Right atrium auricular region (tissue), 2 donors: Measurements from ENCODE around the gene GGA2. TPM values are rescaled to one million over a fixed set of nuclear protein-coding genes. Genes with fewer than 3 reads are reported as not detected.

Experiments
- DNase-seq: peaks from one replicate; pipeline ENCODE4 v3.0.0-alpha.2; 2019; ENCODE audit warnings: low spot score
- H3K27ac ChIP-seq, 2 donors: fragments of 200-600 bp; sonication (generic); 1 replicate in 1 of 2; 2 replicates in 1 of 2; pipeline ENCODE4 v1.5.1; 2016 to 2019
- H3K27me3 ChIP-seq, 2 donors: fragments of 200-600 bp; sonication (generic); one replicate each; pipeline versions ENCODE4 v1.5.1 to v1.6.0; 2017 to 2019
- H3K36me3 ChIP-seq: fragments of 200-600 bp; sonication (generic); one replicate; pipeline ENCODE4 v1.5.1; 2016
- H3K4me1 ChIP-seq, 2 donors: fragments of 200-600 bp; sonication (generic); one replicate each; pipeline versions ENCODE4 v1.5.1 to v1.6.0; 2017 to 2019
- H3K4me3 ChIP-seq, 2 donors: fragments of 200-600 bp; sonication (generic); 1 replicate in 1 of 2; 2 replicates in 1 of 2; pipeline ENCODE4 v1.5.1; 2017 to 2019; ENCODE audit warnings: mild to moderate bottlenecking in 1 of 2, moderate library complexity in 1 of 2
- H3K9me3 ChIP-seq, 2 donors: fragments of 200-600 bp; sonication (generic); one replicate each; pipeline ENCODE4 v1.5.1; 2019
- CTCF ChIP-seq, 2 donors: fragments of 200-600 bp; sonication (generic); IDR thresholded peaks; one replicate each; pipeline ENCODE4 v1.5.1; 2019; ENCODE audit warnings: antibody characterized with exemption in 2 of 2
- total RNA-seq, 2 donors: library from RNA; depleted of rRNA; stranded (reverse); fragments of >200 nt; gene quantifications; one replicate each; pipeline ENCODE4 v1.1.0, GENCODE V29; 2016

Gene GGA2
- total RNA-seq, 2 donors from 2014 or later = 25.0 to 59.3 TPM

DNA sequence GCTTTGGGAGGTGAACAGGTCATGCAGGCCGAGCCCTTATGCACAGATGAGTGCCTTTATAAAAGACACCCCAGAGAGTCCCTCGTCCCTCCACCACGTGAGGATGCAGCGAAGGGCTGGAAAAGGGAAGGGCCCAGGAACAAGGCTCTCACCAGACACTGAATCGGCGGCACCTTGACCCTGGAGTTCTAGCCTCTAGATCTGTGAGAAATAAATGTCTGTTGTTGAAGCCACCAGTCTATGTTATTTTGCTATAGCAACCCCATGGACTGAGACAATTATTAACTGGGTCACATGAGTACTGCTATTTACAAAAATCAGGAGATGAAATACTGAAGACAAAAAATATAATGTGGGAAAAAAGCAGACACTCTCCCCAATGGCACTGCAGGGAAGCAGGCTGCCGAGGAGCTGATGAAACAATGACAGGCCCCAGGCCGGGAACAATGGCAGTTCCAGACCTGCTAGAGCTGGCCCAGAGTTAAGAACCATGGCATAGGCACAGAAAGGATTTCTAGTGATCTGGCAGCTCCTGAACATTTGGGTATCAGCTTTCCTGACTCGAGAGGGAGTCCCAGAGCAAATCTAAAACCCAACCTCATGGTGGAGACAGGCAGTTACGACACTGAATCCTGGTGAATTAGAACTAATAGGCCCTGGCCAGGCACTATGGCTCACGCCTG is 17.8 kb upstream of the GGA2 start:
- TF ChIP-seq CTCF (IDR thresholded peaks at IDR 0.05) = no peak
- H3K27me3 ChIP-seq = no peaks in the 10 kb centered on the region
- no peaks in the 10 kb centered on the region for H3K9me3 ChIP-seq
- no peaks in the 10 kb centered on the region for H3K4me1 ChIP-seq
- H3K36me3 ChIP-seq = peaks cover 68% of the 10 kb centered on the region
- DNase-seq = no peak
- no peak overlapping the region for H3K4me3 ChIP-seq
- H3K27ac ChIP-seq = no peak overlapping the region

- H3K36me3 ChIP-seq = peaks cover 62% of the 10 kb centered on the region
- no peak for TF ChIP-seq CTCF (IDR thresholded peaks at IDR 0.05)
Observed at GRCh38 chr16:23524886-23525285, 14.6 kb upstream of the GGA2 start.

DNA sequence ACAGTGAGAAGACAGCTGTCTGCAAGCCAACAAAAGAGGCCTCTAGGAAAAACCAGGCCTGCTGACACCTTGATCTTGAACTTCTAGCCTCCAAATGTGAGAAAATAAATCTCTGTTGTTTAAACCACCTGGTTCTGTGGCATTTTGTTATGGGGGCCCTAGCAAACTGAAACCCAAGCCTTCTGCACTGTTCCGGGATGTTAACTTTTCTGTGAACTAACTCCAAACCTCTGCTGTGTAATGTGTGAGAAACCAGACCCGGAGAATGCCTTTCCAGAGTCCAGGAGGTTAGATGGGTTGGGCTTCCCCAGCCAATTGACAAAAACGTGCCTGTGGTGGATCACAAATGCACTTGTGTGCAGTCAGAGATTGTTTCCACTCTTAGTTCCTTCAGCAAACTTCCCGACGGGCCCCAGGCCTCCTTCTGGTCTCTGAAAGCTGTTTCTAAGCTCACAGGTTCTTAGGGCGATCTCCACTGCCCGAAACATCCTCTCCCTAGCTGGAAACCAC is 13.6 kb upstream of the GGA2 start:
- no peaks in the 10 kb centered on the region for H3K27me3 ChIP-seq
- H3K4me1 ChIP-seq = no peaks in the 10 kb centered on the region
- peaks cover 59% of the 10 kb centered on the region for H3K36me3 ChIP-seq
- no peak overlapping the region for H3K27ac ChIP-seq
- H3K9me3 ChIP-seq = no peaks in the 10 kb centered on the region
- no peak for TF ChIP-seq CTCF (IDR thresholded peaks at IDR 0.05)
- no peak overlapping the region for H3K4me3 ChIP-seq
- DNase-seq = no peak

More at GRCh38 chr16:23524886-23525285, 14.6 kb upstream of the GGA2 start:
- Histone ChIP-seq H3K27ac (no peak overlapping the region), H3K4me3 (no peak overlapping the region), H3K27me3 (no peaks in the 10 kb centered on the region), H3K4me1 (no peaks in the 10 kb centered on the region), H3K9me3 (no peaks in the 10 kb centered on the region)
- DNase-seq = no peak

DNA sequence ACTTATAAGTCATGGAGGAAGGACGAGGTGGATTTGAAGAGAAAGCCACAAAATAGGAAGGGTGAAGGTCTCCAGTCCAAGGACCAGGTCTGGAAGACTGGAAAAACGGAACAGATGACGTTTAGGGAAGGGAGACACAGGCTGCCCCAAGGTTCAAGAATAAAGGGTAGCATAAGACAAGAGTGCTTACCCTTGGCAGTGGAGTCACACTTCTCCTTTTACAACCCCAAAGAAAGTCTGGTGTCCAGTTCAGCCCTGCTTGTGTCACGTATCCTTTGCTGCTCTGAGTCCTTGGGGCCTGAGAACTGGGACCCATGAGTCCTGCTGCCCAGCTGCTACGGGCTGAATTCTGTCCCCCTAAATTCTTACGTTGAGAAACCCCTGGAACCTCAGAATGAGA is 13.0 kb upstream of the GGA2 start:
- Histone ChIP-seq H3K27me3 (no peaks in the 10 kb centered on the region), H3K4me3 (no peak overlapping the region), H3K36me3 (peaks cover 53% of the 10 kb centered on the region), H3K9me3 (no peaks in the 10 kb centered on the region), H3K27ac (no peak overlapping the region), H3K4me1 (no peaks in the 10 kb centered on the region)
- no peak for DNase-seq
- TF ChIP-seq CTCF (IDR thresholded peaks at IDR 0.05) = no peak

DNA sequence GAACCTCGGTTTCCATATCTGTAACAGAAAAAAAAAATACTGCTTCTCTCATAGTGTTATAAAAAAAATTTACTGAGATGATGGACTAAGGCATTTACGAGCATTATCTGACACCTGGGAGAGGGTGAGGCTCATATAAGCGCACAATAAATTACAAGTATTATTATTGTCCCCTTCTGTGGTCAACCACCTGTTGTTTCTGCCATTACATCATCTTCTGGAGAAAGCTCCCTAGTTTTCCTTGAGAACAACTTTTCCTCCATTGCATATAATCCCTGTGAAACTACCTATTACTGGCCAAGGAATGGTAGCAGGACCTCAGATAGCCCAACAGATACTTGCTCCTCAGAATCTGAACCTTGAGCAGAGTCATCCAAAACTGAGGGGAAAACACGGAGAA is 11.7 kb upstream of the GGA2 start:
- DNase-seq = no peak
- Histone ChIP-seq H3K36me3 (peaks cover 46% of the 10 kb centered on the region), H3K27ac (no peak overlapping the region), H3K27me3 (no peaks in the 10 kb centered on the region), H3K4me3 (no peak overlapping the region), H3K4me1 (no peaks in the 10 kb centered on the region), H3K9me3 (no peaks in the 10 kb centered on the region)
- no peak for TF ChIP-seq CTCF (IDR thresholded peaks at IDR 0.05)
